ENCODE data around the gene PGM3.
A peak's percentile ranks its signal among the peaks of the same experiment; 100 is the strongest.

PGM3 gene

DNA sequence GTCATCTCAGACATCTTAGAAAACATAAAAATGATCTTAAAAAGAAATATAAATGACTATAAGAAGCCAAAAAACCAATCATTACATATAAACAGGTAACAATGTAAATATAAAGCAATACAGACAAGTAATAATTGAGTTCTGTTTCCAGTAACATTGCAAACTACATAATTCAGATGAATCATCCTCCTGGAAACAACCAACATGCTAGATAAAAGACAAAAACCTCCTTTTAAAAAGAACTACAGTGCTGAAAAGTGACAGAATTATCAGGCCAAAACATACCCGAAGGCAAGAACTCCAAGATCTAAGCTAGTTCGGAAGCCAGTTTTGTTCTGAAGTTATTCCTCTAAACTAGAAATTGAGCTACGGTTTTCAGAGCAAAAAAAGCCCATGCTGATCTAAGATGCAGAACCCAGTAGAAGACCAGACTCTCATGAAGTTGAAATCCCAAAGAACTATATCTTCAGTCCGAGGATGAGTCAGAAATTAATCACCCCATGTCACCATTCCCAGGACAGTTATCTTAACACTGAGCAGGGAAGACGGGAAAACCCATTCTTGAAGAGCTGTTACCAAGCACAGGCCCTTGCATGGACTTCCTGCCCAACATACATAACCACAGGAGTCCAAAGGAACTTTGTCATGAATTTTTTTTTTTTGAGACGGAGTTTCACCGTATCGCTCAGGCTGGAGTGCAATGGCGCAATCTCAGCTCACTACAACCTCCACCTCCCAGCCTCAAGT, 9.8 kb downstream of the PGM3 start:
- DNase-seq, result no peak

DNA sequence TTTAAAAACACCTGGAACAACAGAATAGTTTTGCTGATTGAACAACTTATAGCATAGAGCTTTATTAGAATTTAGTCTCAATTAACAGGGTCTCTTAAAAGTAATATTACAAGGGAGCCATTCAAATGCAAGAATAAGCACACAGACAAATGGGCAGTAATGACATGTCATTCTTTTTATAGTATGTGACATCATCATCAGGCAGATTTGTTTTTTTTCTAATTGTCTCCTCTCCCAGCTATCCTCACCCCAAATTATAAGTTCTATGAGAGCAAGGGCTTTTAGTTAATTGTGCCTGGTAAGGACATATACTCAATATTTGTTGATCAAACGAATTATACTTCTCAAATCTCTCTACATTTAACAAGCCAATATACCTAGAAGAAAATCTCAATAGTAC, 11.0 kb downstream of the PGM3 start:
- no peak for DNase-seq

DNA sequence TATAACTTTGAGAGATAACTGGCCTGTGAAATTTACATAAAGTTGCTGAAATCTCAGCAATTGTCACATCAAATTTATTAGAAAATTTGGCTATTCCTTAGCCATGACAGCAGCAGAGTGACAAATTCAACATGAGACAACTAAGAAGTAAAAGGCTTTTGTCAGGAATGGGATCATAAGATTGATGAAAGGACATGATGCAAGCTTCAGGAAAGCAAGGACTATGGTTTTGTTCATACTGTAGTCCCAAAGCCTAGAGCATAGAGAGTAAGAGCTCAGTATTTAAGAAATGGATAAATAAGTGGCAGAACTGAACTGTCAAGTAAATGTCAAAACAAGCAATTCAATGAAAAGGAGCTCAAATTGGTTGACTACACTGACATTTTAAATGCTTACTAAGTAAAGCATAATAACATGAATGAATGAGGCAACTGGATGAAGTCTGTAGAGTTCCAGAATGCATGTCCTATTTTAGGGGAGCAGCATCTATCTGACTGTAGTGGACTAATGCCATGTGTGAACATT, 12.6 kb downstream of the PGM3 start:
- no peak for DNase-seq

DNA sequence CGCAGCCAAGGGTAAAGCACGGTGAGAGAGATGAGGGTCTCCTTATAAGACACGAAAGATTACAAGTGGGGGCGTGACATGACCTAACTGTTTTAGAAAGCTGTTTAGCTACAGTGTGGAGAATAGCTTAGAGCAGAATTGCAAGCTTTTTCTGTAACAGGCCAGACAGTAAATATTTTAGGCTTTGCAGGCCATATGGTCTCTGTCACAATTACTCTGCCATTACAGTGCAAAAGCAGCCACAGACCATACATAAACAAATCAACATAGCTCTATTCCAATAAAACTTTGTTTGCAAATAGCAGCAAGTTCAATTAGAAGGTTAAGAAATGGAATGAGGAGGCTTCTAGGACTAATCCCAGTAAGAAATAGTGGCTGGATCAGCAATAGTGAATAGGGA, 16.8 kb downstream of the PGM3 start:
- no peak for DNase-seq

DNA sequence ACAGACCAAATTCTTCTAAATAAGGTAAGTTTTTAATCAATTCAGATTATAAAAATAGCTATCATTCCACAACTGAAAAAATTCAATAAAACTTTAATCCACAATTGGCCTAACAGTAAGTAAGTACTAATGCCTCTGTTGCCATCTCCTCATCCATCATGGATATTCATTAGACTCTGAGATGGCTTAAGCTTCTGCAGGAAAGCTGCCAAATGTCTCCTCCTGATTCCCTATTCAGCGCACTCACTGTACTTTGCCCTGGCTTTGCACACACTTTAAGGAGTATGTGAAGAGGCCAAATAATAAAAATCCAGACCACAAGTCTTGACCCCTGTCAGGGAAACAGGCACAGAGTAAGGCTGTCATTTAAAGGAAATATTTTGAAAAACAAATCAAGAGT, 23.6 kb downstream of the PGM3 start:
- no peak for DNase-seq

DNA sequence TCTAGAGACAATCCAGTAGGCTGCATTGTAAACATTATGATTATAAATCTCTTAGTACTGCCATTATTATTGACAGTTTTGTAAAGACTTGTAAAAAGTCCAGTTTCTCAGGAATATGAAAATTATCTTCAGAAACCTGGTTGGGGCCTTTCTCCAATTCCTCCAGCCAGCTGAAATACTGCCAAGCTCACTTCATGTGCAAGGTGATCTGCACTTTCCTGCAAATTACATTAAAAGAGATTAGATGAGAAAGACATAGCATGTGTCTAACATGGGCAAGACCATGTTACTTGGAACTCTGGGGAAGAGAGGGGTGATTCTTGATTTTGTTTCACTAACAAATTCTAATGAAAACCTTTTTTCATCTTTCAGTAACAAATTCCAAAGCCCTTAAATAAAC, 24.0 kb downstream of the PGM3 start:
- DNase-seq, result no peak

DNA sequence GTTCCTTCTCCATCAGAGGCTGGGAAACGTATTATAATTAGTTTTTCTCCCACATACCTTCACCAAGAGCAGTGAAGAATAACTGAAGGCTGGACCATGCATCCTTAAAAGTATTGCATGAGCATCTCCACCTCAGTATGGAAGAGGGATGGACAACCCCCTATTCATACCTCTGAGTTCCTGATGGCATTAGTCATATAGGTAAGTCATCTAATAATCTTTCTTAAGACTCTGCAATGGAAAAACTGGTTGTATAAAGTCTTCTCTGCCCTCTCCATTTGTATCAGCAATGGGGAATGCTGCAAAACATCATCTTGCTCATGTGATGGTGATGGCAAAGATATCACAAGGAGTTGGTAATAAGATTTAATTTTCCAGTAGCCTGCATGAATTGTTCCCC, 24.5 kb downstream of the PGM3 start:
- DNase-seq, result no peak

DNA sequence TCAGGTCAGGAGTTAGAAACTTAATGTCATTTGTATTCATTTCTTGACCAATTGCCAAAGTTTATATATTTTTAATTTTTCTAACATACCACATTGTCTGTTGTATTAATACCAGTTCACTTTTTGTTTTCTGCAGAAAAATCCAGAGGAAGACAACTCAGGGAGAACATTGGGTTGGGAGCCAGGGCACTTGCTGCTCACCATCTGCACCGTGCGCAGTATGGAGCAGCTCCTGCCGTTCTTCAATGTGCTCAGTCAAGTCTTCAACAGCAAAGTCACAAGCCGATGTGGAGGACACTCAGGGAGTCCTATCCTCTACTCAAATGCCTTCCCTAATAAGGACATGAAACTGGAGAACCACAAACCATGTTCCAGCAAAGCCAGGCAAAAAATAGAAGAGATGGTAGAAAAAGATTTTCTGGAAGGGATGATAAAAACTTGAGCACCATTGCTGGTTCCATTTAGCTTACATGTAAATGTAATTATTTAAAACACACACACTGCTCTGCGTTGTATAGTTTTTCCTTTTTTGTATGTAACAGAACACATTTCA, 25.3 kb downstream of the PGM3 start:
- DNase-seq, result no peak

DNA sequence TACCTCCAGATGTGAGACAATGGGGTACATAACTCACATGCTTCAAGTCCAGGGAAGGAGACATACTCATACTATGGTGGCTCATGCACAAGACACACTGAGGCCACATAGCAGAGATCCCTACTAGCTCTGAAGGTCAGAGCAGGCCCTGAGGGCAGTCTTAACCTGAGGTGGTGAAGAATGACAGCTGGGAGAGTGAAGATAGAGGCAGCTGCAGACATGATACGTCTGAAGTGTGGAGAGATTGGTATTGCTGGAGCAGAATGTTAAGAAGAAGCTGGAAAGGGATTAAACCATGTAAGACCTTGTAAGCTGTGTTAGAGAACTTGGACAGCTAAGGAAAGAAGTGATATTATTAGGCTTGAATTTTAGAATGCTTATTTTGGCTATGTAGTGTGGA, 32.9 kb downstream of the PGM3 start:
- no peak for DNase-seq

DNA sequence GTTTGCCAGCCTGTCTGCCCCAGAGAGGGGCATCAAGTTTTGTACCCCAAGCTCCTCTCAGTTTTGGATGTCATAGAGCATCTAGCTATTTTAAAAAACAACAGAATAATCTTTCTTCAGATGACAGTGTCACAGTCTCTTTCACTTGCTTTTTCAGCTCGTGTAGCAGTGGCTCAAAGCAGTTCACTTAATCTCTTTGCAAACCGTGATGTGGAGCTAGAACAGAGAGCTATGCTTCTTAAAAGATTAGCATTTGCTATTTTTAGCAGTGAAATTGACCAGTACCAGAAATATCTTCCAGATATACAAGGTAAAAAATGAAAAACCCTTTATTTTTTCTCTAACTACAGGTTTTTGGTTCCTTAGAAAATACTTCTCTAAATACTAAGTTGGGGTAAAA, 37.3 kb downstream of the PGM3 start:
- DNase-seq, result no peak

DNA sequence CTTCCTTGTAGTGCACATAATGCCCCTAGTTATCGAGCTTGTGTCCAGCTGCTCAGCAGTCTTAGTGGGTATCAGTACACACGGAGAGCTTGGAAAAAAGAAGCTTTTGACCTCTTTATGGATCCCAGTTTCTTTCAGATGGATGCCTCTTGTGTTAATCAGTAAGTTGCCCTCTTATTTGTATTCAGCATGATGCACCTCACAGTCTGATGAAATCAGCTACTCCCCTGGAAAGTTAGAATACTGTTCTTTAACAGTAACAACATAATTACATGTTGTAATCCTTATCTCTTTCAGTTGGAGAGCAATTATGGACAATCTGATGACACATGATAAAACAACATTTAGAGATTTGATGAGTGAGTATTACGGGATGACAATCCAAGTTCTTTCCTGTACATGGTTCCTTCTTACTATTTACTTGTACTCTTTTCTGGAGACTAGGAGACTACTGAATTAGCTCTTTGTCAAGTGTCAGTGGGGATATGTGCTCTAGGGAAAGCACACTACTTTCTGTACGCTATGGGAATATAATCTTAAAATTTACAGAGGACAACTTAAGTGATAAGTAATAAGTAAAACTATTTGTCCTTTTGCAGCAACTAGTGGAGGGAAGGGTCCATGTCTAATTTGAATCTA, 39.1 kb downstream of the PGM3 start:
- DNase-seq, result no peak

DNA sequence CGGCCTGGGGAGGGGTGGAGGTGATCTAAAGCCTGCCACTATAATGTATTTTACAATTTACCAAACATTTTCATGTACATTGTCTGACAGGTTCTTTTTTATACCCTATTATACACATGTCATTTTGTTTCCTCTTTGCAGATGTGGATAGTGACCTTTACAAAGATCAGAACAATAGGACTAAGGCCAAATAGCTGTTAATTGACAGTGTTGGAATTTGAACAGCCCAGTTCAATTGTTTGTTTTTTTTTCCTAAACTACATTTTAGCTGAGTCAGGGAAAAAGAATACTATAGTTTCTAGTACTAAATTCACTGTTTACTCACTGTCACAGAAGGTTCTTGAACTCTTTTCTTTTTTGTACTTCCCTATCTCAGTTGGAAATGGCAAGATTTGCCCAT, 40.2 kb downstream of the PGM3 start:
- DNase-seq, result no peak

DNA sequence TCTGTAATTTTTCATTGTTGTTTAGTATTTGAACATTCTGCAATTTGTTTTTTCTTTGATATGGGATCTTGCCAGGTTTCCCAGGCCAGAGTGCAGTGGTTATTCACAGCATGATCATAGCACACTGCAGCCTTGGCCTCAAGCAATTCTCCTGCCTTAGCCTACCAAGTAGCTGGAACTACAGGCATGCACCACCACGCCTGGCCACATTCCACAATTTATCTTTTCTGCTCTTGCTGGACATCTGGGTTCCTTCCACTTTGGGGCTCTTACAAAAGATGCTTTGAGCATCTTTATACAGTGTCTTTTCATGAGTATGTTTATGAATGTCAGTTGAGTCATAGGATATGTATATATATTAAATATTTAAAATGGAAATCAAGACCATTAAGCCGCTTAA, 42.0 kb downstream of the PGM3 start:
- DNase-seq, result no peak

DNA sequence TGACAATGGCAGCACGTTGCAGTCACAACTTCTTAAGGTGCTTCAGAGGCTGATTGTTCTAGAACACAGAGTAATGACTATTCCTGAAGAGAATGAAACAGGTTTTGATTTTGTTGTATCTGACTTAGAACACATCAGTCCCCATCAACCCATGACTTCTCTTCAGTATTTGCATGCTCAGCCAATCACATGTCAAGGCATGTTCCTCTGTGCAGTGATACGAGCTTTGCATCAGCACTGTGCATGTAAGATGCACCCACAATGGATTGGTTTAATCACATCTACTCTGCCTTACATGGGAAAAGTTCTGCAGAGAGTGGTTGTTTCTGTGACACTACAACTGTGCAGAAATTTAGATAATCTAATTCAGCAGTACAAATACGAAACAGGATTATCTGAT, 54.3 kb downstream of the PGM3 start:
- DNase-seq, result no peak

DNA sequence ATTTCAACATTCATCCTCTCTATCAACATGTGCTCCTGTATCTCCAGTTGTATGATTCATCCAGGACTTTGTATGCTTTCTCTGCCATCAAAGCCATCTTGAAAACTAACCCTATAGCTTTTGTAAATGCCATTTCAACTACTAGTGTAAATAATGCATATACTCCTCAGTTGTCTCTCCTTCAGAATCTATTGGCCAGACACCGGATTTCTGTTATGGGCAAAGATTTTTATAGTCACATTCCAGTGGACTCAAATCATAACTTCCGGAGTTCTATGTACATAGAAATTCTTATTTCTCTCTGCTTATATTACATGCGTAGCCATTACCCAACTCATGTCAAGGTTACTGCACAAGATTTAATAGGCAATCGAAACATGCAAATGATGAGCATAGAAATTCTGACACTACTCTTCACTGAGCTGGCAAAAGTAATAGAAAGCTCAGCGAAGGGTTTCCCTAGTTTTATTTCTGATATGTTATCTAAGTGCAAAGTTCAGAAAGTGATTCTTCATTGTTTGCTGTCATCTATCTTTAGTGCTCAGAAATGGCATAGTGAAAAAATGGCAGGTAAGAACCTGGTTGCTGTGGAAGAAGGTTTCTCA, 54.8 kb downstream of the PGM3 start:
- DNase-seq, result no peak

DNA sequence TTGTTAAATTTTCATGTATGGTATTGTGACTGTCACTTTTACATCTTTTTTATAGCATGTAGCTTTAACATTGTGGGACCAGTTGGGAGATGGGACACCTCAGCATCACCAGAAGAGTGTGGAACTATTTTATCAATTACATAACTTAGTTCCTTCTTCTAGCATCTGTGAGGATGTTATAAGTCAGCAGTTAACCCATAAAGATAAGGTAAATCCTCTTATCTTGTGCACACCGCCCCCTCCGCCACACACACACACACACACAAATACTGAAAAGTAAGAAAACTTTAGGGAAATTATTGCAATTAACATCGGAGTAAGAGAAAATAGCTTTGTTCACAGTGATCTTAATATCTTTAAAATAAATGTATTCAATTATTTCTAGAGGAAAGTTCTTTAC, 60.9 kb downstream of the PGM3 start:
- no peak for DNase-seq

DNA sequence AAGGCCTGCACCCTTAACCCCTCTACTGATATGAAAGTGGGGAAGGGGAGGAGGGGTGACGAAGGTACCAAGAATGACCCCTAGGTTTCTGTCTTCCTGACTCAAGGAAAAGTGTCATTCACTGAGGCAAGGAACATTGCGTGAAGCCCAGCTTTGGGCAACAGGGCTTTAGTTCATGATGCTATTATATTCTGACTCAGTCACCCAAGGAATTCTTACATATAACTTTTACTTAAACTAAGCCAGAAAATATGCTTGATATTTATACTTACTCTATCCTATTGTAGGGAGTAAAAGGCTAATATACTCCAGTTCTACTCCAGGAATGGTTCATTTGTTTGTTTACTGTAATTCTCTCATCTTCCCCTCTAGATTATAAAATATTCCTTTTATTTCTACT, 65.1 kb downstream of the PGM3 start:
- DNase-seq, result no peak

DNA sequence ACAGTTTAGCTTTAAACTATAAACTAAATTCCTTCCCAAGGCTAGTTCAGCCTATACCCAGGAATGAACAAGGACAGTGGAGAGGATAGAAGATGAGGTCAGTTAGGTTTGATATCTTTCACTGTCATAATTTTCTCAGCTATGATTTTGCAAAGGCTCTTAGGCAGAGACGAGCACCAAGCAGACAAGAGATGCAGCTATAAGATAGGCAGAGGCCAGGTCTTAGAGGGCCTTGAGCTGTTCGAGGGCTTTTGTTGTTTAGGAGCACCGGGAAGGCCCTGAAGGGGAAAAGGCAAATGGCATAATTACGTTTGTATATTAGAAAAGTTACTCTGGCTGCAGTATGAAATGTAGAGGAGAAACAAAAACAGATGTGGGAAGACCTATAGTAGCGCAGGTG, 65.8 kb downstream of the PGM3 start:
- DNase-seq, result no peak

DNA sequence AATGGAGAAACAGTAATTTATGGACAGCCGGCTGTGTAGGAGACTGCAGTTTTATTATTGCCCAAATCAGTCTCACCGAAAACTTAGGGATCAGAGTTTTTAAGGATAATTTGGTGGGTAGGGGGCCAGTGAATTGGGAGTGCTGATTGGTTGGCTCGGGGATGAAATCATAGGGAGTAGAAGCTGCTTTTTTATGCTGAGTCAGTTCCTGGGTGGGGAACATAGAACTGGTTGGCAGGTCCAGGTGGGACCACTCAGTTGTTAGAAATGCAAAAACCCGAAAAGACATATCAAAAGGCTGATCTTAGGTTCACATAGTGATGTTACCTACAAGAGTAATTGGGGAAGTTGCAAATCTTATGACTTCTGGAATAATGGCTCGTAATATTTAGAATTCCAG, 66.3 kb downstream of the PGM3 start:
- no peak for DNase-seq

DNA sequence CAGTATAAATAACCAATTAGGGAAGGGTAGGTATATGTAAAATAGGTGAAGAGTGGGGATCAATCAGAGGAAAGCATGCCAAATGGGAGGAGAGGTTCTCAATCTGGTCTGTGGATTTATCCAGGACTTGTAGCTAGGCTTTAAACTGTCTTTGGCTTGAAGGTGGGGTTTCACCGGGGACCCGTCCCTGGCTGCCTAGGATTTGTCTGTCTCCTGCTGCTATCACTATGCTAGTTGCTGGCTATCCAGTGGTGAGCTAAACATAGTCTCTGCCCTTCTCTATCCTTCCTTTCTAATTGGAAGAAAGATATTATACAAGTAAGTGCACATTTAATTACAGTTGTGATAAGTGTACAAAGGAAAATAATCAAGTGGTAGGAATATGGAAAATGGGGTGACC, 66.8 kb downstream of the PGM3 start:
- DNase-seq, result no peak

DNA sequence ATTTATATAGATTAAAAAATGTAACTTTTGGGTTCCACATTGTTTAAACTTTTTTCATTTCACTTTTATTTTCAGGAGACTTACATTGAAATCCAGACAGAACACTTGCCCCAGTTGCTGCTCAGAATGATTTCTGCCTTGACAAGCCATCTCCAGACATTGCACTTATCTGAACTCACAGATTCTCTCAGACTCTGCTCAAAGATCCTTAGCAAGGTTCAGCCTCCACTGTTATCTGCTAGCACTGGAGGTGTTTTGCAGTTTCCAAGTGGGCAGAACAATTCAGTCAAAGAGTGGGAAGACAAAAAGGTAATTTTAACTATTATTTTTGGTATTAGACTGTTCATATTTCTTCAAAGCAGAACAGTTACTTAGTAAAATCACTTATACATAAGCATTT, 67.6 kb downstream of the PGM3 start:
- no peak for DNase-seq

DNA sequence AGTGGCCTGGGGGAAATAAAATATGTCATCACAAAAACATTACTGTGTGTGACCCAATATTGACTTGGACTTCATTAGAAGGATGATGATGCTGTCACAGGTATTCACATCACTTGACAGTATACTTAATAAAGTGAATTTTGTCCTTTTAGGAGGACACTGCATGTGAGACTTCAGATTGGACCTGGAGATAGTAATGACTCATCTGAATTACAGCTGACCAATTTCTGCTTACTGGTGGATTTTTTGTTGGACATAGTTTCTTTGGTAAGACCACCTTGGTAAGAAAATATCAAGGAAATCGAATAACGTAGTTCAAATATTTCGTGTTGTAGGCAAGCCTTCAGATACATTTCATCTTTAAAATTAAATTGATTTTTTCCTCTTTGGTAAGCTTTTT, 68.5 kb downstream of the PGM3 start:
- DNase-seq, result no peak

DNA sequence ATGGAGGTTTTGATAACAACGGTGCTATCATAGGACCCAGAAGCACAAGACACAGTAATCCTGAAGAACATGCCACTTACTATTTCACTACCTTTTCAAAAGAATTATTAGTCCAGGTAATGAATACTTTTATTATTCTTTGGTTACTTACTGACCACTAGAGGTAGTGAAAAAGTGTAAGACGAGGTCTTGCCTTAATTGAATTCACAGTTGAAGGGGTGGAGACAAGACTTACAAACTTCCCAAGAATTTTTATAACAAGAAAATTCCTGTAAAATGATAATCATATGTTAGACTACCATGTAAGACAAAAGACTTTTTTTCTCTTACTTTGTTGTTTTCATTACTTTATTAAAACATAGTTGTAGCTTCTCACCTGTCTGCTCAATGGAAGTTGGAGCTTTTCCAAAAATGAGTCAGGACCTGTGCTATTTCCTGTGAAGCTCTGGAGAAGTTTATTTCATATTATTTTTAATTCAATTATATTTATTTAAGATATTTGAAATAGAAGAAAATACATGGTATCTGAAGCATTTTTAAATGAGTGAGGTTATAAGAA, 73.2 kb downstream of the PGM3 start:
- DNase-seq, result no peak

DNA sequence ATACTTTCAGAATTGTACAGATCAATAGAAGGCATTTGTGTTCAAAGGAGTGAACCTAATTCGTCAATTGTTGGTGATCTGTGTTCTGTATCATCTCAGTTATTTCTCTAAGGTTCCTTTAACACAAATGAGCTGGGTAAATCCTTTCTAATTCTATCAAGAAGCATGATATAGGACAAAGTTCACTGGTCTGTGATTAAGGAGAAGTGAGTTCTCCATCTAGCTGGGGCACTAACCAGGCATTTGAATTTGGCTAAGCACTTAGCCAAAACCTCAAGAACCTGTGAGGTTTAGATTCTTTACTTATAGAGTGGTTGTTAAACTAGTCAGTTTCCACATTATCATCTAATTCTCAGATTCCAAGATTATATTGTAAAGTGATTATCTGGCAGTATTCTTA, 75.3 kb downstream of the PGM3 start:
- DNase-seq, result peak in 2 of 4 experiments; percentile 16 to 39

Data from suppressor macrophage (primary cell).